Mammary microvascular endothelial cell (primary cell): Measurements from ENCODE around the gene SAMD4B. TPM values are rescaled to one million over a fixed set of nuclear protein-coding genes. Genes with fewer than 3 reads are reported as not detected.

Source experiments
- total RNA-seq: library from RNA; depleted of rRNA; stranded (reverse); fragments of >200 nt; gene quantifications from 2 replicates; pipeline ENCODE4 v1.2.3, GENCODE V29; 2015

Gene SAMD4B, protein sequence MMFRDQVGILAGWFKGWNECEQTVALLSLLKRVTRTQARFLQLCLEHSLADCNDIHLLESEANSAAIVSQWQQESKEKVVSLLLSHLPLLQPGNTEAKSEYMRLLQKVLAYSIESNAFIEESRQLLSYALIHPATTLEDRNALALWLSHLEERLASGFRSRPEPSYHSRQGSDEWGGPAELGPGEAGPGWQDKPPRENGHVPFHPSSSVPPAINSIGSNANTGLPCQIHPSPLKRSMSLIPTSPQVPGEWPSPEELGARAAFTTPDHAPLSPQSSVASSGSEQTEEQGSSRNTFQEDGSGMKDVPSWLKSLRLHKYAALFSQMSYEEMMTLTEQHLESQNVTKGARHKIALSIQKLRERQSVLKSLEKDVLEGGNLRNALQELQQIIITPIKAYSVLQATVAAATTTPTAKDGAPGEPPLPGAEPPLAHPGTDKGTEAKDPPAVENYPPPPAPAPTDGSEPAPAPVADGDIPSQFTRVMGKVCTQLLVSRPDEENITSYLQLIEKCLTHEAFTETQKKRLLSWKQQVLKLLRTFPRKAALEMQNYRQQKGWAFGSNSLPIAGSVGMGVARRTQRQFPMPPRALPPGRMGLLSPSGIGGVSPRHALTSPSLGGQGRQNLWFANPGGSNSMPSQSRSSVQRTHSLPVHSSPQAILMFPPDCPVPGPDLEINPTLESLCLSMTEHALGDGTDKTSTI
- 40.3 and 43.9 TPM in 2 replicates for total RNA-seq

DNA sequence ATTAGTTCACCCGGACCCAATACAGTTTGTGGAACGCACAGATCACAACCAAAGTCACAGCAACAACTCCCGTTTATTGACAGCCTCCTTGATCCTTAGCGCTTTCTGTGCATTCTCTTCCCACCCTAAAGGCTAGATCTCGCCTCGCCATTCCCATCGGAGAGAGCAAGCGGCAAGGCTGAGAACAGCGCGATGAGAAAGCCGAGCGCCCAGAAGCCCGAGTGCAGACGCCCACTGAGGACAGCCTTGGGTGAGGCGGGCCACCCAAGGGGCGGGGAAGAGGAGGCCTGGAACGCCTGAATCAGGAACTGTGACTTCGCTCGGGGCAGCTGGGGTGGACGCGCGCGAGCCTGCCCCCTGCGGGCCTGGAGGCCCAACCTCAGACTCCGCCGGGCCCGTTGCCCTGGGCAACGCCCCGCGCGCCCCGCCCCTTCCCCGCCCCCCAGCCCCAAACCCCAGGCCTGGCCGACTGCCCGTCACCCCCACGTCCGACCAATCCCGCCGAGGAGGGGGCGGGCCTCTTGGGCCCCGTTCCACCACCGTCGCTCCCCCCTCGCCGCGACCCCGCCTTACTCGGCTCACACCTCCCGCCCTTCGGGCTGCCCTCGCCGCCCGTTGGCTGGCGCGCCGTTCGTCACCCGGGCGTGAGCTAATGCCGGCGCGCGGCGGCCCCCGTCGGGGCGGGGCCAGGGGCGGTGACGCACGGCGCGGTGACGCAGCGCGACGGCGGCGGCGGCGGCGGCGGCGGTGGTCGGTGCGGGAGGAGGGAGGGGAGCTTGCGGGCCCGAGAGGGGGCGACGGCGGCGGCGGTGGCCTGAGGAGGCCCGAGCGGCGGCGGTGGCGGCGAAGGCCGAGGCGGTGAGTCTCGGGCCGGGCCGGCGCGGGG is at the start of gene SAMD4B:
Gene SAMD4B, plus strand, starts transcription at position 703 of the 886 bp plus-strand sequence. CDS start 14,473 bp downstream, outside the sequence.

DNA sequence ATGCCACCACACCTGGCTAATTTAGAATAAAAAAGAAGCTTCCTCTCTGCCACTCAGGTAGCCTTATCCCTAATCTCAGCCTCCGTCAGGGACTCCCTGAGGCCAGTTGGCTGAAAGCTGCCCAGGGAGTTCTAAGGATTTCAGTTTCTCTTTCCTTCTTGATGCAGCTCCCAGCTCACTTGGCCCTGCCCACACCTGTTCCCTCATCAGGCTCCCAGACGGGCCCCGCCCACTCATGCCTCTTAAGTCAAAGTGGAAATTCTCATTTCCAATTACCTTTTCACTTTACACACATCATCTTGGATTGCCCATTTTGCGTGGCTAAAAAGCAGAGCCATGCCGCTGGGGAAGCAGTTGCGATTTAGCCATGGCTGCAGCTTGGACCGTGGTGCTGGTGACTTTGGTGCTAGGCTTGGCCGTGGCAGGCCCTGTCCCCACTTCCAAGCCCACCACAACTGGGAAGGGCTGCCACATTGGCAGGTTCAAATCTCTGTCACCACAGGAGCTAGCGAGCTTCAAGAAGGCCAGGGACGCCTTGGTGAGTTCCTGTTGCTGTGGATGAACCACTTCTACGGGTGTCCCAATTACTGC is 46.1 kb upstream of the SAMD4B start, which contains the start of gene IFNL1:
Gene IFNL1, plus strand, starts transcription at position 353 of the 591 bp plus-strand sequence. Its CDS starts 15 bp downstream, at position 368.

DNA sequence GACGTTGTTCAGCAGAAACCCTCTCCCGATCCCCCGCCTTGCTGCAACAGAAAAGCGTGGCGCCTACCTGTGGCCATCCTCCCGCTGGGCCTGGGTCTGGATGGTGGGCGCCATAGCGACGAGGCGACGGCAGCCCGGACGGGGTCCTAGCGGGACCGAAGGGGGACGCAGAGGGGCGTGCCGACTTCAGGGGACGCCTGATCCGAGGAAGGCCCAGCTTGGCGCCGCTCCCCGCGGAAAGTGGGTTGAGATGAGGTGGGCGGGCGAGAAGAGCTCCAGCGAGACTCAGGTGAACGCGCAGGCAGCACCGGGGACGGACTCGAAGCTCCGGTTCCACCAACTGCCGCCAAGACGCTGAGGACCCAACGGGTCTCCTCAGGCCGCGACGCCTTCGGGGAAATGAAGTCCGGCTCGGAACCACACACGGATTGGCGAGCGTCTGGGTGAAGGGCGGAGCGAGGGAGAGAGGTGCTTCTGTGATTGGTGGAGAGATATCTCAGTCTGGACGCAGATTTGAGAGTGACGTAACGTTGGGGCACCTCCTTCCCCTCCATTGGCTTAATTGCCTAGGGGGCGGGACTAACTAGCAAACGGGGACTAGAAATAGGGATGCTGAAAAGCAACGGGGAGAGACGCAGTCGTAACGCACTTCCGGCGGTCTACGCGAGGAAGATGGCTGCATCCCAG is 48.7 kb downstream of the SAMD4B start, which contains the start of the genes MED29 and PAF1:
Gene MED29, plus strand, starts transcription at position 628 of the 687 bp plus-strand sequence. Its CDS starts 45 bp downstream, at position 673.
Gene PAF1, minus strand, starts transcription at position 356 of the 687 bp plus-strand sequence. Its CDS starts 242 bp downstream, at position 114.

DNA sequence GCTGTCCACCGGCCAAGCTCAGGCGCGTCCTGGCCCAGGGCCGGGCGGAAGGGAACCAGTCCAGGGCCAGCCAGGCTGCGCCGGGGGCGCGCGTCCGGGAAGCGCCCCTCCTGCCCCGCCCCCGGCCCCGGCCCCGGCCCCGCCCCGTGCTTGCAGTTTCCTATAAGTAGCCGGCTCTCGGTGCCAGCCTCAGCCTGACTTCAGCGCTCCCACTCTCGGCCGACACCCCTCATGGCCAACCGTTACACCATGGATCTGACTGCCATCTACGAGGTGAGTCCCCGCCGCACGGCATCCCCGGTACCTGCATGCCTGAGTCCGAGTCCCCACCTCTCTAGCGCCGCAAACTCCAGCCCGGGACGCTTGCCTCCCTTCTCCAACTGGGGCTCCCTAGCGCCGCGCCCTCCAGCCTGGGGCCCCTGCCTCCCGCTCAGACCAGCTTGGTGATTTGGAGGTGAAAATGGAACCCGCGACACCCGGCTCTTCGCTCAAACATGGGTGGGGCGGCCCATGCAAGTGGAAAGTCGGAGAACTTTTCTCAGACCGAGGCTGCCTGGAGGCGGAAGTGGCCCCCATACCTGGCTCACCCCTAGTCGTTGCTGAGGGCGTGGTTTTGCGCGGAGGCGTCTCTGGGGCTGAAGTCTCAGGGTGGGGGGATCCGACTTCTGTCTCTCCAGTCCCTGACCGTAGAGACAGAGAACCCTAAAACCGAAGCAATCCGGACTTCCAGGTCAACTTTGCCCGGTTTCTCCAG is 64.6 kb downstream of the SAMD4B start, which contains the start of gene ZFP36:
Gene ZFP36, plus strand, starts transcription at position 192 of the 754 bp plus-strand sequence. Its CDS starts 58 bp downstream, at position 250.

DNA sequence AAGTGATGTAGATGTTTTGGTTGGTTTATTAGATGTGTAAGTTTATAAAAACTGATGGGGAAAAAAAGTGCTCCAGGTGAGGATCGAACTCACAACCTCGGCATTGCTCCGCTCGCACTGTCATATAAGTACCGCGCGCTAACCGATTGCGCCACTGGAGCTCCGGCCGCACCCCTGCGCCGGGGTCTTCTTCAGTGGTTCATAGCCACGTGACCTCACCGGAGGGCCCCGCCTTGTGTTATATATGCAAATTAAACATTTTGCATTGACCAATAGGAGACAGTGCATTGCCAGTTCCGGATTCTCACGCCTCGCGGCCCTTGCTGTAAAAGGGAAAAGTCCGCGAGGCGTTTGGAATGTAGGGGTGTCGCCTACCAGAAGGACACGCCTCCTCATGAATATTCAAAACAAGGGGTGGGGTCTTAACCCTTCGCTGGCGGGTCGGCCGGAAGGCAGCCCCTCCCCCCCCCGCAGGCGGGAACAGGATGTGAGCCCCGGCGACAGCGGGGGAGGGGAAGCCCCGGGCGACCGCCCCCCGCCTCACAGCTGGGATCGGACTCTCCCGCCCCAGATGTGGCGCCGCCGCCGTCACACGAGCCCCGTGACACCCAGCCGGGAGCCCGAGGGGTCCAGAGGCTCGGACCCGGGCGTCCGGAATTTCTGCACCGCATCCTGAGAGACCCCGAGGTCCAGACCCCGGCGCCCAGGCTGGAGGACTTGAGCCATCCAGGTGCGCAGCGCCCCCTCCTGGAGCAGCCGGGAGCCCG is 70.1 kb downstream of the SAMD4B start, which contains the start of gene PLEKHG2:
Gene PLEKHG2, plus strand, starts transcription at position 570 of the 767 bp plus-strand sequence. CDS start 1,418 bp downstream, outside the sequence.

Other genes with a start within 250 kb of the SAMD4B start
- 10.0 and 16.9 TPM in 2 replicates for gene PAK4, start 216.6 kb upstream of the SAMD4B start, total RNA-seq
- 0.15 TPM in 1 of 2 replicates, not detected in the other for gene NCCRP1, start 145.5 kb upstream of the SAMD4B start, total RNA-seq
- not detected in 2 replicates for gene SYCN, start 138.2 kb upstream of the SAMD4B start, total RNA-seq
- gene IFNL3, start 97.4 kb upstream of the SAMD4B start, total RNA-seq = not detected in 2 replicates
- not detected in 2 replicates for gene IFNL4, start 93.6 kb upstream of the SAMD4B start, total RNA-seq
- gene IFNL2, start 74.0 kb upstream of the SAMD4B start, total RNA-seq = not detected in 2 replicates
- gene IFNL1, start 46.0 kb upstream of the SAMD4B start, total RNA-seq = not detected in 2 replicates
- 0.25 and 0.47 TPM in 2 replicates for gene LRFN1, start 21.6 kb upstream of the SAMD4B start, total RNA-seq
- gene GMFG, start 6.4 kb upstream of the SAMD4B start, total RNA-seq = 85.3 and 115 TPM in 2 replicates
- gene PAF1, start 48.7 kb downstream of the SAMD4B start, total RNA-seq = 39.4 and 49.1 TPM in 2 replicates
- gene MED29, start 49.0 kb downstream of the SAMD4B start, total RNA-seq = 19.3 and 25.0 TPM in 2 replicates
- 17.3 and 17.5 TPM in 2 replicates for gene ZFP36, start 64.4 kb downstream of the SAMD4B start, total RNA-seq
- gene PLEKHG2, start 70.2 kb downstream of the SAMD4B start, total RNA-seq = 8.9 and 16.5 TPM in 2 replicates
- 1,349 and 1,363 TPM in 2 replicates for gene RPS16, start 93.5 kb downstream of the SAMD4B start, total RNA-seq
- 72.3 and 79.9 TPM in 2 replicates for gene SUPT5H, start 103.2 kb downstream of the SAMD4B start, total RNA-seq
- 106 and 118 TPM in 2 replicates for gene TIMM50, start 138.4 kb downstream of the SAMD4B start, total RNA-seq
- gene DLL3, start 156.5 kb downstream of the SAMD4B start, total RNA-seq = 0.53 and 1.0 TPM in 2 replicates
- not detected in 2 replicates for gene SELENOV, start 172.7 kb downstream of the SAMD4B start, total RNA-seq
- 3.1 and 3.9 TPM in 2 replicates for gene EID2B, start 190.4 kb downstream of the SAMD4B start, total RNA-seq
- 11.6 and 13.0 TPM in 2 replicates for gene EID2, start 197.7 kb downstream of the SAMD4B start, total RNA-seq